ENCODE measurements around the gene SVIP. TPM values are rescaled to one million over a fixed set of nuclear protein-coding genes. Genes with fewer than 3 reads are reported as not detected.

Gene SVIP
- total RNA-seq, 1 donor from 2014 or later: 25.7 TPM

GRCh38 chr11:22775248-22775647, 54.4 kb downstream of the SVIP start:
- Mint-ChIP-seq H3K4me3 (ENCODE audit: low read depth) (no peak overlapping the region), H3K27me3 (no peaks in the 10 kb centered on the region), H3K9me3 (ENCODE audit: low read depth) (no peaks in the 10 kb centered on the region), H3K36me3 (ENCODE audit: insufficient read depth) (no peaks in the 10 kb centered on the region), H3K4me1 (ENCODE audit: low read depth) (peaks cover 5% of the 10 kb centered on the region), H3K27ac (no peak overlapping the region)
- DNase-seq (ENCODE audit: low spot score, unreplicated experiment): no peak
- TF ChIP-seq, protein P1, sequence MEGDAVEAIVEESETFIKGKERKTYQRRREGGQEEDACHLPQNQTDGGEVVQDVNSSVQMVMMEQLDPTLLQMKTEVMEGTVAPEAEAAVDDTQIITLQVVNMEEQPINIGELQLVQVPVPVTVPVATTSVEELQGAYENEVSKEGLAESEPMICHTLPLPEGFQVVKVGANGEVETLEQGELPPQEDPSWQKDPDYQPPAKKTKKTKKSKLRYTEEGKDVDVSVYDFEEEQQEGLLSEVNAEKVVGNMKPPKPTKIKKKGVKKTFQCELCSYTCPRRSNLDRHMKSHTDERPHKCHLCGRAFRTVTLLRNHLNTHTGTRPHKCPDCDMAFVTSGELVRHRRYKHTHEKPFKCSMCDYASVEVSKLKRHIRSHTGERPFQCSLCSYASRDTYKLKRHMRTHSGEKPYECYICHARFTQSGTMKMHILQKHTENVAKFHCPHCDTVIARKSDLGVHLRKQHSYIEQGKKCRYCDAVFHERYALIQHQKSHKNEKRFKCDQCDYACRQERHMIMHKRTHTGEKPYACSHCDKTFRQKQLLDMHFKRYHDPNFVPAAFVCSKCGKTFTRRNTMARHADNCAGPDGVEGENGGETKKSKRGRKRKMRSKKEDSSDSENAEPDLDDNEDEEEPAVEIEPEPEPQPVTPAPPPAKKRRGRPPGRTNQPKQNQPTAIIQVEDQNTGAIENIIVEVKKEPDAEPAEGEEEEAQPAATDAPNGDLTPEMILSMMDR (IDR thresholded peaks at IDR 0.05; ENCODE audit: unreplicated experiment): no peak

- TF ChIP-seq, protein P1 (IDR thresholded peaks at IDR 0.05; ENCODE audit: unreplicated experiment): no peak
- no peaks in the 10 kb centered on the region for H3K27me3 Mint-ChIP-seq
- H3K4me1 Mint-ChIP-seq (ENCODE audit: low read depth): peaks cover 5% of the 10 kb centered on the region
- H3K36me3 Mint-ChIP-seq (ENCODE audit: insufficient read depth): no peaks in the 10 kb centered on the region
- H3K27ac Mint-ChIP-seq: no peak overlapping the region
- DNase-seq (ENCODE audit: low spot score, unreplicated experiment): no peak
- peaks cover 3% of the 10 kb centered on the region for H3K9me3 Mint-ChIP-seq (ENCODE audit: low read depth)
- no peak overlapping the region for H3K4me3 Mint-ChIP-seq (ENCODE audit: low read depth)
Measured at GRCh38 chr11:22774716-22775115, 54.9 kb downstream of the SVIP start.

GRCh38 chr11:22769081-22769480, 60.5 kb downstream of the SVIP start:
- TF ChIP-seq, protein P1 (IDR thresholded peaks at IDR 0.05; ENCODE audit: unreplicated experiment): no peak
- peaks cover 5% of the 10 kb centered on the region for H3K4me1 Mint-ChIP-seq (ENCODE audit: low read depth)
- peaks cover 5% of the 10 kb centered on the region for H3K9me3 Mint-ChIP-seq (ENCODE audit: low read depth)
- H3K27me3 Mint-ChIP-seq: no peaks in the 10 kb centered on the region
- H3K36me3 Mint-ChIP-seq (ENCODE audit: insufficient read depth): no peaks in the 10 kb centered on the region
- no peak for DNase-seq (ENCODE audit: low spot score, unreplicated experiment)
- H3K4me3 Mint-ChIP-seq (ENCODE audit: low read depth): no peak overlapping the region
- H3K27ac Mint-ChIP-seq: no peak overlapping the region

Other genes starting within 250 kb of the SVIP start
- gene FANCF, start 204.0 kb downstream of the SVIP start, total RNA-seq: 30.2 and 32.8 TPM in 2 replicates
- gene GAS2, start 163.2 kb downstream of the SVIP start, total RNA-seq: 14.5 and 16.0 TPM in 2 replicates
- gene CCDC179, start 30.7 kb upstream of the SVIP start, total RNA-seq: not detected in 2 replicates

All from progenitor cell of endocrine pancreas (in vitro differentiated cells).